Measurements from ENCODE around the gene GHRHR. TPM values are rescaled to one million over a fixed set of nuclear protein-coding genes. Genes with fewer than 3 reads are reported as not detected.

Gene GHRHR
- total and polyA plus RNA-seq, 2 donors (not counting 1 experiment from before 2014, with no cell fraction given) = not detected

DNA sequence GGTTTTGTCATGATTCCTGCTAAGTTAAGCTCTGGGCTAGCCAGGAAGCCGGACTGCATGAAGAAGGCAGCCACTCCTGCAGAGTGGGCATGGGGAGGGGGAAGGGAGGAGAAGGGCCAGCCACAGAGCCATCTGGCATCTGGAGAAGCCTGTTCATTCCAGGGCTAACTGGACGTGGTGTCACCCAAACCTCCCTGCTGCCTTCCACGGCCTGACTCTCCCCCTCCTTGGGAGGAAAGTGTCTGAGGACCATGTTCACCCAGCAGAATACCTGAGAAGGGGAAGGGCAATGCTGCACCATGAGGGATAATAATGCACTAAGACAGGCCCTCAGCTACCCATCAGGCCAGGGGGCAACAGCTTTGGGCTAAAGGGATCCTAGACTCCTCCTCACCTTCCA lies 36.7 kb upstream of the GHRHR start:
- H4K20me1 ChIP-seq (ENCODE audit: control insufficient read depth, insufficient read depth, low read length, poor library complexity, severe bottlenecking) = no peaks in the 10 kb centered on the region
- intact Hi-C loops (cut with micrococcal nuclease) = no loop called here
- no peak overlapping the region for H2AFZ ChIP-seq (ENCODE audit: insufficient read depth, low read depth, low read length, poor library complexity, severe bottlenecking)
- DNase-seq = no peak
- ChIA-PET CTCF (no interaction called here), POLR2A (no interaction called here)
- H3K4me2 ChIP-seq (replicated peaks; ENCODE audit: low read depth, low read length, poor library complexity, severe bottlenecking) = no peak overlapping the region
- WGBS (ENCODE audit: insufficient coverage) = 86% methylated on average over 2 of the region's 3 CpGs
- no peaks in the 10 kb centered on the region for H3K4me1 Mint-ChIP-seq
- no peak overlapping the region for H3K27ac Mint-ChIP-seq
- H3K27me3 ChIP-seq (replicated peaks in 1 of 4; ENCODE audit: control extremely low read depth in 1 of 4, control insufficient read depth in 3 of 4, insufficient read depth in 4 of 4, low read length in 3 of 4) = peaks cover 0 to 2% (median 0%) of the 10 kb centered on the region in 4 experiments
- peaks cover 0 to 22% (median 0%) of the 10 kb centered on the region in 3 donors for H3K9me3 ChIP-seq (ENCODE audit: control extremely low read depth in 1 of 3, control insufficient read depth in 2 of 3, insufficient read depth in 1 of 3, low read length in 2 of 3)
- no peak overlapping the region for H3K4me3 ChIP-seq (ENCODE audit: control extremely low read depth in 1 of 5, extremely low read depth in 1 of 5, insufficient read depth in 1 of 5, low read depth in 2 of 5, low read length in 4 of 5)
- no peak overlapping the region for H3K9ac ChIP-seq (ENCODE audit: low read length)
- no peak overlapping the region for H3K27ac ChIP-seq (ENCODE audit: low read length in 2 of 2)
- no peaks in the 10 kb centered on the region for H3K4me1 ChIP-seq (ENCODE audit: control insufficient read depth in 2 of 2, insufficient read depth in 2 of 2, low read length in 2 of 2)
- no peak overlapping the region for H3K4me3 Mint-ChIP-seq
- H3K27me3 Mint-ChIP-seq = no peaks in the 10 kb centered on the region
- TF ChIP-seq, protein P1, sequence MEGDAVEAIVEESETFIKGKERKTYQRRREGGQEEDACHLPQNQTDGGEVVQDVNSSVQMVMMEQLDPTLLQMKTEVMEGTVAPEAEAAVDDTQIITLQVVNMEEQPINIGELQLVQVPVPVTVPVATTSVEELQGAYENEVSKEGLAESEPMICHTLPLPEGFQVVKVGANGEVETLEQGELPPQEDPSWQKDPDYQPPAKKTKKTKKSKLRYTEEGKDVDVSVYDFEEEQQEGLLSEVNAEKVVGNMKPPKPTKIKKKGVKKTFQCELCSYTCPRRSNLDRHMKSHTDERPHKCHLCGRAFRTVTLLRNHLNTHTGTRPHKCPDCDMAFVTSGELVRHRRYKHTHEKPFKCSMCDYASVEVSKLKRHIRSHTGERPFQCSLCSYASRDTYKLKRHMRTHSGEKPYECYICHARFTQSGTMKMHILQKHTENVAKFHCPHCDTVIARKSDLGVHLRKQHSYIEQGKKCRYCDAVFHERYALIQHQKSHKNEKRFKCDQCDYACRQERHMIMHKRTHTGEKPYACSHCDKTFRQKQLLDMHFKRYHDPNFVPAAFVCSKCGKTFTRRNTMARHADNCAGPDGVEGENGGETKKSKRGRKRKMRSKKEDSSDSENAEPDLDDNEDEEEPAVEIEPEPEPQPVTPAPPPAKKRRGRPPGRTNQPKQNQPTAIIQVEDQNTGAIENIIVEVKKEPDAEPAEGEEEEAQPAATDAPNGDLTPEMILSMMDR (IDR thresholded peaks at IDR 0.05) = no peak
- TF ChIP-seq EZH2 (IDR thresholded peaks at IDR 0.05; ENCODE audit: borderline replicate concordance, insufficient read depth, low read depth, low read length, poor library complexity, severe bottlenecking) = no peak
- no peaks in the 10 kb centered on the region for H3K9me3 Mint-ChIP-seq (ENCODE audit: insufficient read depth)
- H3K36me3 ChIP-seq (replicated peaks in 1 of 2; ENCODE audit: control extremely low read depth in 1 of 2, control insufficient read depth in 1 of 2, extremely low read depth in 1 of 2, insufficient read depth in 2 of 2, low read length in 1 of 2) = no peaks in the 10 kb centered on the region
- no peaks in the 10 kb centered on the region for H3K79me2 ChIP-seq (ENCODE audit: control insufficient read depth, insufficient read depth, low read length)
- no peak for ATAC-seq (ENCODE audit: low read depth)

DNA sequence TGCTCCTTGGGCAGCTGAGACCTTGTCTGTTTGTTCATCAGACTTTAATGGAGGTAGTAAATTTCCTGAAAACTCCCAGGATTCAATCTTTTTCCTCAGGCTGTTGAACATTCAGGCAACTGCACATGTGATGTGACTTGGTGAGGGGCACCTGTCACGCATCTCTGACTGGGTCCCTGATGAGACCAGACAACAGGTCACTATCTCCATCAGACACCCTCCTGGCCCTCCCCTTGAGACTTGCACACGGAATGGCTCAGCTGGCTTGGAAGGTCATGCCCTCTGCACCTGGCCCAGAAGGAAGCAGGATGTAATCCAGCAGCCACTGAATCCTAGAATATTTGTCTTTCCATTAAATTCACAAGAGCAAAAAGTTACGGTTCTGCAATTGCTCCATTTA lies 36.2 kb upstream of the GHRHR start:
- no peak overlapping the region for H3K4me2 ChIP-seq (replicated peaks; ENCODE audit: low read depth, low read length, poor library complexity, severe bottlenecking)
- H3K27me3 Mint-ChIP-seq = no peaks in the 10 kb centered on the region
- WGBS (ENCODE audit: insufficient coverage) = 89% methylated on average over 3 of the region's 3 CpGs
- H3K9me3 Mint-ChIP-seq (ENCODE audit: insufficient read depth) = no peaks in the 10 kb centered on the region
- H3K4me1 Mint-ChIP-seq = no peaks in the 10 kb centered on the region
- peaks cover 0 to 2% (median 0%) of the 10 kb centered on the region in 4 experiments for H3K27me3 ChIP-seq (replicated peaks in 1 of 4; ENCODE audit: control extremely low read depth in 1 of 4, control insufficient read depth in 3 of 4, insufficient read depth in 4 of 4, low read length in 3 of 4)
- no peak overlapping the region for H2AFZ ChIP-seq (ENCODE audit: insufficient read depth, low read depth, low read length, poor library complexity, severe bottlenecking)
- no peaks in the 10 kb centered on the region for H3K4me1 ChIP-seq (ENCODE audit: control insufficient read depth in 2 of 2, insufficient read depth in 2 of 2, low read length in 2 of 2)
- H3K27ac ChIP-seq (ENCODE audit: low read length in 2 of 2) = no peak overlapping the region
- no peak for DNase-seq
- no peak overlapping the region for H3K4me3 ChIP-seq (ENCODE audit: control extremely low read depth in 1 of 5, extremely low read depth in 1 of 5, insufficient read depth in 1 of 5, low read depth in 2 of 5, low read length in 4 of 5)
- no peak overlapping the region for H3K9ac ChIP-seq (ENCODE audit: low read length)
- H4K20me1 ChIP-seq (ENCODE audit: control insufficient read depth, insufficient read depth, low read length, poor library complexity, severe bottlenecking) = no peaks in the 10 kb centered on the region
- POLR2A ChIA-PET = no interaction called here
- peaks cover 0 to 22% (median 0%) of the 10 kb centered on the region in 3 donors for H3K9me3 ChIP-seq (ENCODE audit: control extremely low read depth in 1 of 3, control insufficient read depth in 2 of 3, insufficient read depth in 1 of 3, low read length in 2 of 3)
- CTCF ChIA-PET = no interaction called here
- ATAC-seq (ENCODE audit: low read depth) = no peak
- no peaks in the 10 kb centered on the region for H3K79me2 ChIP-seq (ENCODE audit: control insufficient read depth, insufficient read depth, low read length)
- H3K36me3 ChIP-seq (replicated peaks in 1 of 2; ENCODE audit: control extremely low read depth in 1 of 2, control insufficient read depth in 1 of 2, extremely low read depth in 1 of 2, insufficient read depth in 2 of 2, low read length in 1 of 2) = no peaks in the 10 kb centered on the region
- no peak for TF ChIP-seq EZH2 (IDR thresholded peaks at IDR 0.05; ENCODE audit: borderline replicate concordance, insufficient read depth, low read depth, low read length, poor library complexity, severe bottlenecking)
- TF ChIP-seq, protein P1 (IDR thresholded peaks at IDR 0.05) = no peak
- H3K27ac Mint-ChIP-seq = no peak overlapping the region
- intact Hi-C loops (cut with micrococcal nuclease) = no loop called here
- H3K4me3 Mint-ChIP-seq = no peak overlapping the region

Data from B cell (primary cell).